Measurements from ENCODE around the gene GGA2. TPM values are rescaled to one million over a fixed set of nuclear protein-coding genes. Genes with fewer than 3 reads are reported as not detected.

The GGA2 gene
- total RNA-seq, 1 donor from 2014 or later: 161 TPM

GRCh38 chr16:23496821-23497542 lies 13.3 kb downstream of the GGA2 start:
- intact Hi-C loops (cut with DNase I): no loop called here
- DNase-seq (peak; percentile 69), ATAC-seq (peak; percentile 80)
- Histone ChIP-seq H3K27ac (peak overlapping the region; percentile 76), H3K9me3 (no peaks in the 10 kb centered on the region), H3K4me3 (no peak overlapping the region), H3K27me3 (no peaks in the 10 kb centered on the region), H3K4me1 (peaks cover 47% of the 10 kb centered on the region), H3K36me3 (peaks cover 40% of the 10 kb centered on the region)
- no peak for TF ChIP-seq CTCF (IDR thresholded peaks at IDR 0.05)

DNA sequence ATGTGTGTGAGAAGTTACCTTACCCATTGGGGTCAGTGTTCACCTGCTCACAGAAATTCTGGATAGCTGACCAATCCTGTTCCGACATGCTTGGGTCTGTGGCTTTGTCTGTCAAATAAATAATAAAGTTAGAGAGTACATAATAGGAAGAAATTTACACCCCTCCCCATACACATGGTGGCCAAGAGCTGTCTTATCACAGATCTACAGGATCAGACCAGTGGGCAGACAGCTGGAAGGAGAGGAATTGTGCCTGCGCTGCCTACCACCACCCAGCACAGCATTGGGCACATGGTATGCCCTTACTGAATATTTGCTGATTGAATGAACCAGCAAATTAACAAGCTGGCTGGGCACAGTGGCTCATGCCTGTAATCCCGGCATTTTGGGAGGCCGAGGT lies 14.6 kb downstream of the GGA2 start:
- no peak overlapping the region for H3K27ac ChIP-seq
- intact Hi-C loops (cut with DNase I): no loop called here
- no peak for DNase-seq

GRCh38 chr16:23494188-23494587 lies 16.1 kb downstream of the GGA2 start:
- peaks cover 31% of the 10 kb centered on the region for H3K4me1 ChIP-seq
- ATAC-seq (peak; percentile 38), DNase-seq (peak; percentile 71)
- TF ChIP-seq CTCF (IDR thresholded peaks at IDR 0.05): no peak
- H3K9me3 ChIP-seq: no peaks in the 10 kb centered on the region
- peak overlapping the region; percentile 14 for H3K4me3 ChIP-seq
- peaks cover 66% of the 10 kb centered on the region for H3K36me3 ChIP-seq
- no peaks in the 10 kb centered on the region for H3K27me3 ChIP-seq
- peak overlapping the region; percentile 55 for H3K27ac ChIP-seq
- intact Hi-C loops (cut with DNase I): no loop called here

More for the DNA sequence above, 14.6 kb downstream of the GGA2 start:
- Histone ChIP-seq H3K9me3 (no peaks in the 10 kb centered on the region), H3K4me1 (peaks cover 39% of the 10 kb centered on the region), H3K36me3 (peaks cover 52% of the 10 kb centered on the region), H3K27me3 (no peaks in the 10 kb centered on the region), H3K4me3 (no peak overlapping the region)
- no peak for ATAC-seq
- no peak for TF ChIP-seq CTCF (IDR thresholded peaks at IDR 0.05)

- intact Hi-C loops (cut with DNase I): no loop called here
- H3K4me3 ChIP-seq: no peak overlapping the region
- ATAC-seq (peak; percentile 61), DNase-seq (peak; percentile 70)
- H3K27me3 ChIP-seq: no peaks in the 10 kb centered on the region
- peaks cover 17% of the 10 kb centered on the region for H3K4me1 ChIP-seq
- H3K36me3 ChIP-seq: peaks cover 91% of the 10 kb centered on the region
- H3K9me3 ChIP-seq: no peaks in the 10 kb centered on the region
- TF ChIP-seq CTCF (IDR thresholded peaks at IDR 0.05): no peak
- H3K27ac ChIP-seq: peak overlapping the region; percentile 55
Observed at GRCh38 chr16:23491490-23492391, 18.6 kb downstream of the GGA2 start.

- TF ChIP-seq CTCF (IDR thresholded peaks at IDR 0.05): no peak
- no peak overlapping the region for H3K27ac ChIP-seq
- no peaks in the 10 kb centered on the region for H3K4me1 ChIP-seq
- no peaks in the 10 kb centered on the region for H3K27me3 ChIP-seq
- intact Hi-C loops (cut with DNase I): no loop called here
- H3K9me3 ChIP-seq: no peaks in the 10 kb centered on the region
- peaks cover 97% of the 10 kb centered on the region for H3K36me3 ChIP-seq
- H3K4me3 ChIP-seq: no peak overlapping the region
- ATAC-seq (peak; percentile 93), DNase-seq (no peak)
Observed at GRCh38 chr16:23486480-23486879, 23.8 kb downstream of the GGA2 start.
